Umbilical cord (tissue), 2 donors: ENCODE results near the gene SDR42E2. TPM values are rescaled to one million over a fixed set of nuclear protein-coding genes. Genes with fewer than 3 reads are reported as not detected.
"Not testable (repeated sequence)": the region's sequence is repeated elsewhere in the genome, so short reads cannot be mapped to it uniquely, and the experiment has no call there.

Source experiments
- DNase-seq: peaks from one replicate; pipeline ENCODE4 v3.0.0-alpha.2; 2015; ENCODE audit warnings: low spot score
- total RNA-seq: library from RNA; depleted of rRNA; stranded (reverse); fragments of >200 nt; gene quantifications from one replicate; pipeline ENCODE4 v1.2.3, GENCODE V29; 2014; ENCODE audit warnings: low replicate concordance; ENCODE audit not compliant: insufficient read depth

The SDR42E2 gene
- total RNA-seq, 1 donor from 2014 or later, result not detected

GRCh38 chr16:22191532-22192260, 29.4 kb downstream of the SDR42E2 start:
- DNase-seq, result no peak

GRCh38 chr16:22192261-22193062, 30.2 kb downstream of the SDR42E2 start:
- peak; percentile 95 for DNase-seq

GRCh38 chr16:22193063-22193411, 30.7 kb downstream of the SDR42E2 start:
- no peak for DNase-seq

- DNase-seq, result no peak
These were observed 32.6 kb downstream of the SDR42E2 start for GRCh38 chr16:22194707-22195444.

- DNase-seq, result no peak
These were observed 33.1 kb downstream of the SDR42E2 start for GRCh38 chr16:22195445-22195694.

GRCh38 chr16:22195695-22196558, 33.6 kb downstream of the SDR42E2 start:
- peak; percentile 97 for DNase-seq

GRCh38 chr16:22196559-22197168, 34.4 kb downstream of the SDR42E2 start:
- not testable (repeated sequence) for DNase-seq

GRCh38 chr16:22198547-22199293, 36.4 kb downstream of the SDR42E2 start:
- DNase-seq, result peak; percentile 50

- no peak for DNase-seq
These were observed 39.9 kb downstream of the SDR42E2 start for GRCh38 chr16:22202261-22202637.

- no peak for DNase-seq
These were observed 40.8 kb downstream of the SDR42E2 start for GRCh38 chr16:22203091-22203490.

- DNase-seq, result no peak
These were observed 41.9 kb downstream of the SDR42E2 start for GRCh38 chr16:22204091-22204655.

GRCh38 chr16:22205577-22206012, 43.3 kb downstream of the SDR42E2 start:
- DNase-seq, result no peak

GRCh38 chr16:22206013-22206841, 43.9 kb downstream of the SDR42E2 start, which contains the start of gene EEF2K:
Gene EEF2K (plus strand): TSS chr16:22206278. CDS start chr16:22225730, 19,452 bp downstream.
- DNase-seq, result peak; percentile 93

- DNase-seq, result peak; percentile 88
These were observed 44.8 kb downstream of the SDR42E2 start for GRCh38 chr16:22206842-22207714.

GRCh38 chr16:22207715-22208360, 45.5 kb downstream of the SDR42E2 start:
- DNase-seq, result no peak

- no peak for DNase-seq
These were observed 48.0 kb downstream of the SDR42E2 start for GRCh38 chr16:22210285-22210684.

- DNase-seq, result no peak
These were observed 48.5 kb downstream of the SDR42E2 start for GRCh38 chr16:22210854-22211253.
